Caco-2 (cell line): ENCODE data around the gene ARHGEF18. TPM values are rescaled to one million over a fixed set of nuclear protein-coding genes. Genes with fewer than 3 reads are reported as not detected.
"Not testable (repeated sequence)": the region's sequence is repeated elsewhere in the genome, so short reads cannot be mapped to it uniquely, and the experiment has no call there.

Experiments used
- BruUV-seq: library from RNA; stranded (reverse); fragments of 400-500 nt; replicated peaks from 2 replicates; lab custom pipeline; 2021; lab: Mats Ljungman, UMichigan
- CTCF ChIA-PET: fragments of 300-600 bp; sonication (Branson Sonifier 250); formaldehyde crosslinking; loops from one replicate; lab custom pipeline; 2022; ENCODE audit warnings: antibody characterized with exemption; lab: Charles Lee
- POLR2A ChIA-PET: fragments of 300-600 bp; sonication (Branson Sonifier 250); formaldehyde crosslinking; loops from one replicate; lab custom pipeline; 2022; ENCODE audit warnings: antibody characterized with exemption; lab: Charles Lee
- DNase-seq, 2 experiments: peaks; one replicate each; pipeline versions ENCODE4 v3.0.0 to v3.0.0-alpha.2; 2020 to 2022
- H3K27me3 ChIP-seq: replicated peaks from 2 replicates; pipeline ENCODE4 v1.6.0; 2011; ENCODE audit warnings: low read length; ENCODE audit not compliant: control insufficient read depth, insufficient read depth
- H3K36me3 ChIP-seq: 2 replicates; pipeline ENCODE4 v1.5.1; 2011; ENCODE audit warnings: low read length; ENCODE audit not compliant: control insufficient read depth, insufficient read depth
- H3K4me1 ChIP-seq: fragments of 250-450 bp; sonication (Bioruptor Pico); 2 replicates; pipeline ENCODE4 v1.5.1; 2020; ENCODE audit warnings: mild to moderate bottlenecking
- H3K4me3 ChIP-seq: 2 replicates; pipeline ENCODE4 v1.5.1; 2011; ENCODE audit warnings: low read depth, mild to moderate bottlenecking, control low read depth, low read length
- H3K9me3 ChIP-seq: fragments of 250-450 bp; sonication (Bioruptor Pico); 2 replicates; pipeline ENCODE4 v1.5.1; 2020; ENCODE audit warnings: mild to moderate bottlenecking, moderate library complexity
- H3K27ac Mint-ChIP-seq: one replicate; pipeline ENCODE4 v1.8.0; 2022; ENCODE audit warnings: mixed read lengths; ENCODE audit not compliant: unreplicated experiment
- H3K27me3 Mint-ChIP-seq: one replicate; pipeline ENCODE4 v1.8.0; 2022; ENCODE audit warnings: mixed read lengths; ENCODE audit not compliant: insufficient read depth, unreplicated experiment
- H3K36me3 Mint-ChIP-seq: one replicate; pipeline ENCODE4 v1.8.0; 2022; ENCODE audit warnings: mild to moderate bottlenecking, mixed read lengths; ENCODE audit not compliant: insufficient read depth, unreplicated experiment
- H3K4me1 Mint-ChIP-seq: one replicate; pipeline ENCODE4 v1.8.0; 2022; ENCODE audit warnings: low read depth, mixed read lengths; ENCODE audit not compliant: unreplicated experiment
- H3K4me3 Mint-ChIP-seq: one replicate; pipeline ENCODE4 v1.8.0; 2022; ENCODE audit warnings: mild to moderate bottlenecking, moderate library complexity, mixed read lengths; ENCODE audit not compliant: unreplicated experiment
- H3K9me3 Mint-ChIP-seq: one replicate; pipeline ENCODE4 v1.8.0; 2022; ENCODE audit warnings: mixed read lengths; ENCODE audit not compliant: unreplicated experiment
- CTCF ChIP-seq, 2 experiments: fragments of 200-600 bp in 1 of 2; IDR thresholded peaks; 1 replicate in 1 of 2; 2 replicates in 1 of 2; pipeline versions ENCODE4 v1.5.1 to v1.8.0; 2011 to 2022; ENCODE audit warnings: antibody characterized with exemption in 1 of 2, control low read depth in 1 of 2, inconsistent platforms in 1 of 2, low read depth in 1 of 2, low read length in 1 of 2, mild to moderate bottlenecking in 1 of 2, moderate library complexity in 1 of 2; ENCODE audit not compliant: insufficient read depth in 1 of 2, severe bottlenecking in 1 of 2, unreplicated experiment in 1 of 2
- intact Hi-C: fragments of 100-400 bp; cut with micrococcal nuclease; formaldehyde crosslinking; loops from one replicate; pipeline ENCODE4 v1.10.0; 2022; ENCODE audit not compliant: unreplicated experiment
- total RNA-seq: library from RNA; stranded (reverse); gene quantifications from 2 replicates; pipeline ENCODE4 v1.2.3, GENCODE V29; 2022

Gene ARHGEF18
- total RNA-seq, 1 experiment from 2014 or later = 53.1 TPM

DNA sequence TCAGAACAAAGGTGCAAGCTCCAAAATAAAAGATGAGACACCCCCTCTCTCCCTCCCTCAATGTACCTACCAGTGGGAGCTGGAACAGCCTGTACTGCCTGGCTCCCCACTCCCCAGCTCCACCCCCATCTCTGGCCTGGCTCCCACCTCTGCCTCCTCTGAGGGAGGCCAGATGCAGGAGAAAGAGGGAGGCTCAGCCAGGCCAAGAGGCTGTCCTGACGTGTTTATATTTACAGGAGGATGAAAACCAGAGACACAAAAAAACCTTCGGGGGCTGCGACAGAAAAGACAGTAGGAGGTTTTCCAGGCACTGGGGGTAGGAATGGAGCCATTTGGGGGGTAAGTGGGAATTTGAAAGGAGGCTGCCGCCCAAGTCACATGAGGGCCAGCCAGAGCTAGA, 19.7 kb downstream of the ARHGEF18 start:
- POLR2A ChIA-PET = no interaction called here
- Mint-ChIP-seq H3K9me3 (peaks cover 5% of the 10 kb centered on the region), H3K4me3 (no peak overlapping the region), H3K27ac (no peak overlapping the region), H3K27me3 (peaks cover 8% of the 10 kb centered on the region), H3K36me3 (no peaks in the 10 kb centered on the region), H3K4me1 (peaks cover 13% of the 10 kb centered on the region)
- Histone ChIP-seq H3K27me3 (no peaks in the 10 kb centered on the region), H3K9me3 (no peaks in the 10 kb centered on the region), H3K4me1 (no peaks in the 10 kb centered on the region), H3K36me3 (no peaks in the 10 kb centered on the region), H3K4me3 (no peak overlapping the region)
- CTCF ChIA-PET = no interaction called here
- no peak for DNase-seq
- BruUV-seq = no TSS peak
- intact Hi-C loops = no loop called here
- TF ChIP-seq CTCF (IDR thresholded peaks at IDR 0.05; ENCODE audit: insufficient read depth in 1 of 2, low read depth in 1 of 2, low read length in 1 of 2, severe bottlenecking in 1 of 2, unreplicated experiment in 1 of 2) = no peak

DNA sequence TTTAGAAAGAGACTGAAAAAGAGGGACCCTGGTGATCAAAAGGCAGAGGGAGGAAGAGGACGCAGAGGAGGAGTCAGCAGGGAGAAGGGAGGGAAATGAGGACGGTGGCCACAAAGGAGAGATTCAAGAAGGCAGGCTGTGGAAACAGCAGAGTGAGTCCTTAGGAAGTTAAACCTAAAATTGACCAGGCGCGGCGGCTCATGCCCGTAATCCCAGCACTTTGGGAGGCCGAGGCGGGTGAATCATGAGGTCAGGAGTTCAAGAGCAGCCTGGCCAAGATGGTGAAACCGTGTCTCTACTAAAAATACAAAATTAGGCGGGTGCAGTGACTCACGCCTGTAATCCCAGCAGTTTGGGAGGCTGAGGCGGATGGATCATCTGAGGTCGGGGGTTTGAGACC, 20.1 kb downstream of the ARHGEF18 start:
- H3K9me3 Mint-ChIP-seq, H3K36me3 Mint-ChIP-seq, POLR2A ChIA-PET, H3K27ac Mint-ChIP-seq, H3K4me3 ChIP-seq, DNase-seq, H3K36me3 ChIP-seq, H3K4me1 ChIP-seq, intact Hi-C loops, CTCF ChIA-PET, H3K27me3 ChIP-seq, H3K9me3 ChIP-seq, BruUV-seq, H3K4me3 Mint-ChIP-seq, H3K27me3 Mint-ChIP-seq: not testable (repeated sequence)
- peaks cover 13% of the 10 kb centered on the region for H3K4me1 Mint-ChIP-seq

- no peaks in the 10 kb centered on the region for H3K9me3 Mint-ChIP-seq
- H3K27ac Mint-ChIP-seq = no peak overlapping the region
- H3K36me3 ChIP-seq = no peaks in the 10 kb centered on the region
- H3K4me1 Mint-ChIP-seq = peaks cover 21% of the 10 kb centered on the region
- no peak overlapping the region for H3K4me3 Mint-ChIP-seq
- intact Hi-C loops = no loop called here
- ChIA-PET CTCF (no interaction called here), POLR2A (no interaction called here)
- no TSS peak for BruUV-seq
- no peak for DNase-seq
- H3K9me3 ChIP-seq = no peaks in the 10 kb centered on the region
- H3K4me3 ChIP-seq = no peak overlapping the region
- H3K27me3 Mint-ChIP-seq = no peaks in the 10 kb centered on the region
- H3K36me3 Mint-ChIP-seq = no peaks in the 10 kb centered on the region
- no peak for TF ChIP-seq CTCF (IDR thresholded peaks at IDR 0.05; ENCODE audit: insufficient read depth in 1 of 2, low read depth in 1 of 2, low read length in 1 of 2, severe bottlenecking in 1 of 2, unreplicated experiment in 1 of 2)
- peaks cover 15% of the 10 kb centered on the region for H3K4me1 ChIP-seq
- no peaks in the 10 kb centered on the region for H3K27me3 ChIP-seq
Observed at GRCh38 chr19:7370546-7370945, 21.8 kb downstream of the ARHGEF18 start.

DNA sequence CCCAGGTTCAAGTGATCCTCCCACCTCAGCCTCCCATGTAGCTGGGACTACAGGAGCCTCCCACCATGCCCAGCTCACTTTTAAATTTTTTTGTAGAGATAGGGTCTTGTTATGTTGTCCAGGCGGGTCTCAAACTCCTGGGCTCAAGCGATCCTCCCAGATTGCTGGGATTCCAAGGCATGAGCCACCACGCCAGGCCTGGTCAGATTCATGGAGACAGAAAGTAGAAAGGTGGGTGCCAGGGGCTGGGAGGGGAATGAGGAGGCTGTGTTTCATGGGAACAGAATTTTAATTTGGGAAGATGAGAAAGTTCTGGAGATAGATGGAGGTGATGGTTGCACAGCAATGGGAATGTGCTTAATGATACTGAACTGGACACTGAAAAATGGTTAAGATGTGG, 22.3 kb downstream of the ARHGEF18 start:
- CTCF ChIA-PET = no interaction called here

More for the DNA sequence above, 22.3 kb downstream of the ARHGEF18 start:
- no peak for TF ChIP-seq CTCF (IDR thresholded peaks at IDR 0.05; ENCODE audit: insufficient read depth in 1 of 2, low read depth in 1 of 2, low read length in 1 of 2, severe bottlenecking in 1 of 2, unreplicated experiment in 1 of 2)
- intact Hi-C loops = no loop called here
- H3K27ac Mint-ChIP-seq = no peak overlapping the region
- POLR2A ChIA-PET = no interaction called here
- no peak overlapping the region for H3K4me3 Mint-ChIP-seq
- no peaks in the 10 kb centered on the region for H3K9me3 ChIP-seq
- H3K36me3 Mint-ChIP-seq = no peaks in the 10 kb centered on the region
- no peaks in the 10 kb centered on the region for H3K27me3 Mint-ChIP-seq
- no peaks in the 10 kb centered on the region for H3K9me3 Mint-ChIP-seq
- no peak for DNase-seq
- BruUV-seq = no TSS peak
- H3K4me1 ChIP-seq = peaks cover 20% of the 10 kb centered on the region
- no peaks in the 10 kb centered on the region for H3K27me3 ChIP-seq
- no peak overlapping the region for H3K4me3 ChIP-seq
- peaks cover 23% of the 10 kb centered on the region for H3K4me1 Mint-ChIP-seq
- no peaks in the 10 kb centered on the region for H3K36me3 ChIP-seq
